Heart left ventricle (tissue), 16 donors: Measurements from ENCODE around the gene TTYH1. TPM values are rescaled to one million over a fixed set of nuclear protein-coding genes. Genes with fewer than 3 reads are reported as not detected.
"Not testable (repeated sequence)": the region's sequence is repeated elsewhere in the genome, so short reads cannot be mapped to it uniquely, and the experiment has no call there.

Source experiments
- ATAC-seq, 4 donors: fragments of 200-7000 bp; cut with Tn5 transposase; one replicate each; pipeline ENCODE4 v1.9.1; 2020 to 2022; ENCODE audit warnings: moderate library complexity in 4 of 4, mild to moderate bottlenecking in 3 of 4, moderate number of reproducible peaks in 1 of 4
- DNase-seq, 5 donors: peaks; one replicate each; pipeline ENCODE4 v3.0.0-alpha.2; 2020
- H3K27ac ChIP-seq, 12 donors: fragments of 200-600 bp; sonication (generic) in 4 of 12; one replicate each; pipeline versions ENCODE4 v1.5.0 to v1.8.0; 2016 to 2022; ENCODE audit warnings: mild to moderate bottlenecking in 2 of 12
- H3K27me3 ChIP-seq, 9 donors: fragments of 200-600 bp; sonication (generic) in 2 of 9; one replicate each; pipeline versions ENCODE4 v1.5.1 to v1.8.0; 2016 to 2022; ENCODE audit warnings: mild to moderate bottlenecking in 3 of 9
- H3K36me3 ChIP-seq, 9 donors: fragments of 200-600 bp; sonication (generic) in 2 of 9; one replicate each; pipeline versions ENCODE4 v1.5.0 to v1.8.0; 2018 to 2022; ENCODE audit warnings: mild to moderate bottlenecking in 2 of 9
- H3K4me1 ChIP-seq, 12 donors: fragments of 200-600 bp; sonication (generic) in 4 of 12; one replicate each; pipeline versions ENCODE4 v1.5.0 to v1.8.0; 2016 to 2022; ENCODE audit warnings: mild to moderate bottlenecking in 3 of 12
- H3K4me3 ChIP-seq, 12 donors: fragments of 200-600 bp; sonication (generic) in 4 of 12; one replicate each; pipeline versions ENCODE4 v1.5.0 to v1.8.0; 2017 to 2022; ENCODE audit warnings: mild to moderate bottlenecking in 9 of 12, moderate library complexity in 4 of 12
- H3K9me3 ChIP-seq, 12 donors: fragments of 200-600 bp; sonication (generic) in 4 of 12; one replicate each; pipeline versions ENCODE4 v1.5.0 to v1.8.0; 2016 to 2022; ENCODE audit warnings: mild to moderate bottlenecking in 1 of 12
- CTCF ChIP-seq, 12 donors: fragments of 200-600 bp; sonication (generic) in 4 of 12; IDR thresholded peaks; one replicate each; pipeline versions ENCODE4 v1.5.0 to v1.8.0; 2018 to 2022; ENCODE audit warnings: antibody characterized with exemption in 12 of 12, mild to moderate bottlenecking in 5 of 12
- POLR2A ChIP-seq, 2 donors: fragments of 450-650 bp; IDR thresholded peaks; one replicate each; pipeline ENCODE4 v1.6.1; 2017; ENCODE audit warnings: antibody characterized with exemption in 2 of 2, mild to moderate bottlenecking in 2 of 2, moderate library complexity in 2 of 2
- WGBS, 4 donors: extraction: QIAGEN DNeasy Blood & Tissue Kit in 2 of 4; methylation state at CpG; one replicate each; pipeline versions ENCODE4 v1.1.5 to v1.1.7; 2013 to 2018; 5-methylcytosine and 5-hydroxymethylcytosine counted together
- intact Hi-C, 10 donors: fragments of 100-400 bp; cut with DNase I; formaldehyde crosslinking; loops; one replicate each; pipeline versions ENCODE4 v1.11.1 to v1.14.2; 2022
- polyA plus RNA-seq, 2 donors: library from polyadenylated mRNA; stranded (reverse); fragments of 200-250 nt; gene quantifications; one replicate each; pipeline ENCODE4 v1.2.3, GENCODE V29; 2013
- total RNA-seq, 9 donors: library from RNA; depleted of rRNA in 2 of 9; stranded (reverse); fragments of >200 nt in 2 of 9; fragmentation: NEBNext Ultra II Directional in 3 of 9; extraction: Animal tissue kit (Norgen Biotek cat#: 25700) in 3 of 9; gene quantifications; one replicate each; pipeline versions ENCODE4 v1.1.0 to v1.2.4, GENCODE V29; 2016 to 2023
- donor health status: ischemic (EF 13 %, LVEDD 7.1; RV severe dilation, severe dysfunction).
- donor health status: healthy with polysubstance abuse.
- donor health status: DM: no; HTN: yes; CAD: no.
- donor health status: DM: no; HTN: no; CAD: no.
- donor health status: ischemic (EF 25% LVEDD 6.9; RV normal size, moderate dysfunction).
- donor health status: ischemic (EF 25% LVEDD 5.7; RV mildly dilated, moderate dysfunction).
- donor health status: healthy.
- donor health status: DM: yes; HTN: yes; CAD: no.
- donor health status: ischemic (EF 35%, LVEDD 5.7; RV mildly dilated, moderate dysfunction).
- donor health status: nonischemic (EF 11% LVEDD 7.7; RV severe dilation, severe dysfunction).
- donor health status: DM: yes; HTN: yes; CAD: no.
- donor health status: PGD.
- donor health status: ischemic (EF 29% LVEDD 5.4; RV normal size, mild dysfunction).
- donor health status: nonischemic (EF 23%, LVEDD 6.1; RV moderate dilation, normal function).

Gene TTYH1
- total and polyA plus RNA-seq, 11 donors, result 0.46 to 6.9 (median 1.1) TPM

- Histone ChIP-seq H3K27ac (no peak overlapping the region), H3K27me3 (peaks cover 0 to 19% (median 3%) of the 10 kb centered on the region in 9 donors), H3K36me3 (peaks cover 0 to 20% (median 16%) of the 10 kb centered on the region in 9 donors), H3K4me3 (peak overlapping the region in 1 of 12 donors; percentile 59), H3K4me1 (peaks cover 6 to 54% (median 34%) of the 10 kb centered on the region in 12 donors), H3K9me3 (no peaks in the 10 kb centered on the region)
- TF ChIP-seq POLR2A (IDR thresholded peaks at IDR 0.05) (no peak), CTCF (IDR thresholded peaks at IDR 0.05) (no peak)
- DNase-seq (no peak), ATAC-seq (no peak)
- intact Hi-C loops, result no loop called here
- WGBS, 4 donors, result 71 to 90% (median 83%) methylated on average over 31 to 49 of the region's 49 CpGs
Measured at GRCh38 chr19:54465426-54466109, 50.3 kb downstream of the TTYH1 start.

GRCh38 chr19:54466110-54466480, 50.8 kb downstream of the TTYH1 start:
- WGBS, 4 donors, result 95 to 97% (median 95%) methylated on average over 14 of the region's 14 CpGs
- H3K9me3 ChIP-seq, DNase-seq, H3K27ac ChIP-seq, intact Hi-C loops, H3K4me3 ChIP-seq, ATAC-seq: not testable (repeated sequence)
- Histone ChIP-seq H3K27me3 (peaks cover 0 to 24% (median 3%) of the 10 kb centered on the region in 9 donors), H3K36me3 (peaks cover 0 to 15% (median 10%) of the 10 kb centered on the region in 9 donors), H3K4me1 (peaks cover 6 to 54% (median 39%) of the 10 kb centered on the region in 12 donors)

- intact Hi-C loops, result no loop called here
- Histone ChIP-seq H3K36me3 (peaks cover 0 to 3% (median 0%) of the 10 kb centered on the region in 9 donors), H3K4me1 (peaks cover 6 to 42% (median 27%) of the 10 kb centered on the region in 12 donors), H3K9me3 (no peaks in the 10 kb centered on the region), H3K27me3 (peaks cover 0 to 37% (median 5%) of the 10 kb centered on the region in 9 donors), H3K4me3 (no peak overlapping the region), H3K27ac (peak overlapping the region; percentile 61 to 93 (median 83))
- DNase-seq (peak; percentile 71 to 86 (median 80)), ATAC-seq (peak; percentile 6 to 65 (median 30))
- TF ChIP-seq POLR2A (IDR thresholded peaks at IDR 0.05) (no peak), CTCF (IDR thresholded peaks at IDR 0.05) (no peak)
- 24 to 38% (median 35%) methylated on average over 8 of the region's 8 CpGs for WGBS, 4 donors
Measured at GRCh38 chr19:54469496-54469934, 54.3 kb downstream of the TTYH1 start.

GRCh38 chr19:54470276-54470887, 55.1 kb downstream of the TTYH1 start:
- Histone ChIP-seq H3K27ac (peak overlapping the region; percentile 61 to 93 (median 83)), H3K36me3 (peaks cover 0 to 3% (median 0%) of the 10 kb centered on the region in 9 donors), H3K4me3 (peak overlapping the region in 9 of 12 donors; percentile 52 to 72 (median 57)), H3K4me1 (peaks cover 6 to 38% (median 26%) of the 10 kb centered on the region in 12 donors), H3K27me3 (peaks cover 0 to 43% (median 5%) of the 10 kb centered on the region in 9 donors), H3K9me3 (no peaks in the 10 kb centered on the region)
- DNase-seq, result no peak
- no peak for ATAC-seq
- WGBS, 4 donors, result 71 to 77% (median 72%) methylated on average over 10 of the region's 10 CpGs
- intact Hi-C loops, result no loop called here
- TF ChIP-seq CTCF (IDR thresholded peaks at IDR 0.05), result no peak
- TF ChIP-seq POLR2A (IDR thresholded peaks at IDR 0.05), result no peak
